ENCODE data around the gene ALG1L2.
"Not testable (repeated sequence)": the region's sequence is repeated elsewhere in the genome, so short reads cannot be mapped to it uniquely, and the experiment has no call there.

Gene ALG1L2

GRCh38 chr3:130093741-130094391 is 12.2 kb downstream of the ALG1L2 start:
- no peak for FAIRE-seq
- DNase-seq (ENCODE audit: insufficient read length, low spot score) = no peak
- TF ChIP-seq CTCF (IDR thresholded peaks at IDR 0.05; ENCODE audit: insufficient read depth, missing control alignments) = no peak

- not testable (repeated sequence) for DNase-seq (ENCODE audit: insufficient read length, low spot score); FAIRE-seq
These were observed 12.9 kb downstream of the ALG1L2 start for GRCh38 chr3:130094491-130094941.

GRCh38 chr3:130095858-130096257 is 14.2 kb downstream of the ALG1L2 start:
- not testable (repeated sequence) for DNase-seq (ENCODE audit: insufficient read length, low spot score); FAIRE-seq

GRCh38 chr3:130097096-130097495 is 15.5 kb downstream of the ALG1L2 start:
- DNase-seq (ENCODE audit: insufficient read length, low spot score); FAIRE-seq: not testable (repeated sequence)

GRCh38 chr3:130097690-130098638 is 16.3 kb downstream of the ALG1L2 start:
- not testable (repeated sequence) for FAIRE-seq

GRCh38 chr3:130098639-130099385 is 17.2 kb downstream of the ALG1L2 start:
- FAIRE-seq; DNase-seq (ENCODE audit: insufficient read length, low spot score): not testable (repeated sequence)

More at GRCh38 chr3:130097690-130098638, 16.3 kb downstream of the ALG1L2 start:
- DNase-seq (ENCODE audit: insufficient read length, low spot score) = not testable (repeated sequence)

- FAIRE-seq; DNase-seq (ENCODE audit: insufficient read length, low spot score): not testable (repeated sequence)
These were observed 20.9 kb downstream of the ALG1L2 start for GRCh38 chr3:130102545-130102944.

- DNase-seq (ENCODE audit: insufficient read length, low spot score); FAIRE-seq: not testable (repeated sequence)
These were observed 22.6 kb downstream of the ALG1L2 start for GRCh38 chr3:130104191-130104590.

- not testable (repeated sequence) for FAIRE-seq; DNase-seq (ENCODE audit: insufficient read length, low spot score)
These were observed 25.8 kb downstream of the ALG1L2 start for GRCh38 chr3:130107333-130107995.

- DNase-seq (ENCODE audit: insufficient read length, low spot score); FAIRE-seq: not testable (repeated sequence)
These were observed 27.4 kb downstream of the ALG1L2 start for GRCh38 chr3:130108836-130109585.

GRCh38 chr3:130110386-130111169 is 28.9 kb downstream of the ALG1L2 start:
- not testable (repeated sequence) for DNase-seq (ENCODE audit: insufficient read length, low spot score); FAIRE-seq

Data from D721Med (cell line).